ENCODE measurements around the gene CEP164.

Gene CEP164

DNA sequence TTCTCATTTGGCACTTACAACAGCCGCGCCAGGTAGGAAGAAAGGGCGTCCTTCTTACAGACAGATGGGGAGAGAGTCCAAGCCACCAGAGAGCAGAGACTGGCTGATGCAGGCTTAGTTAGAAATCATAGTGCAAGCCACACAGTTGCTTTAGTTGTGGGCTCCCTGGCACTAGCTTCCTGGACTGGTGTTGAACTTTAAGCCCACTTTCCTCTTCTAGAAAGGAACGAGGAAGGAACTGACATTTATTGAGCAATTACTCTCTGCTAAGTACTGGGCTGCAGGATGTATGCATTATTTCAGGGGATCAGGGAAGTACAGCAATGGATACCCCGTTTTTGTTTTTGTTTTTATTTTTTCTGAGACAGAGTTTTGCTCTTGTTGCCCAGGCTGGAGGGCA lies 14.6 kb upstream of the CEP164 start (continued):
- TF ChIP-seq, protein P1, sequence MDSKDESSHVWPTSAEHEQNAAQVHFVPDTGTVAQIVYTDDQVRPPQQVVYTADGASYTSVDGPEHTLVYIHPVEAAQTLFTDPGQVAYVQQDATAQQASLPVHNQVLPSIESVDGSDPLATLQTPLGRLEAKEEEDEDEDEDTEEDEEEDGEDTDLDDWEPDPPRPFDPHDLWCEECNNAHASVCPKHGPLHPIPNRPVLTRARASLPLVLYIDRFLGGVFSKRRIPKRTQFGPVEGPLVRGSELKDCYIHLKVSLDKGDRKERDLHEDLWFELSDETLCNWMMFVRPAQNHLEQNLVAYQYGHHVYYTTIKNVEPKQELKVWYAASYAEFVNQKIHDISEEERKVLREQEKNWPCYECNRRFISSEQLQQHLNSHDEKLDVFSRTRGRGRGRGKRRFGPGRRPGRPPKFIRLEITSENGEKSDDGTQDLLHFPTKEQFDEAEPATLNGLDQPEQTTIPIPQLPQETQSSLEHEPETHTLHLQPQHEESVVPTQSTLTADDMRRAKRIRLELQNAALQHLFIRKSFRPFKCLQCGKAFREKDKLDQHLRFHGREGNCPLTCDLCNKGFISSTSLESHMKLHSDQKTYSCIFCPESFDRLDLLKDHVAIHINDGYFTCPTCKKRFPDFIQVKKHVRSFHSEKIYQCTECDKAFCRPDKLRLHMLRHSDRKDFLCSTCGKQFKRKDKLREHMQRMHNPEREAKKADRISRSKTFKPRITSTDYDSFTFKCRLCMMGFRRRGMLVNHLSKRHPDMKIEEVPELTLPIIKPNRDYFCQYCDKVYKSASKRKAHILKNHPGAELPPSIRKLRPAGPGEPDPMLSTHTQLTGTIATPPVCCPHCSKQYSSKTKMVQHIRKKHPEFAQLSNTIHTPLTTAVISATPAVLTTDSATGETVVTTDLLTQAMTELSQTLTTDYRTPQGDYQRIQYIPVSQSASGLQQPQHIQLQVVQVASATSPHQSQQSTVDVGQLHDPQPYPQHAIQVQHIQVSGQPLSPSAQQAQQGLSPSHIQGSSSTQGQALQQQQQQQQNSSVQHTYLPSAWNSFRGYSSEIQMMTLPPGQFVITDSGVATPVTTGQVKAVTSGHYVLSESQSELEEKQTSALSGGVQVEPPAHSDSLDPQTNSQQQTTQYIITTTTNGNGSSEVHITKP (tag by site-specific recombination; IDR thresholded peaks at IDR 0.05): no peak
- no peak for TF ChIP-seq ZXDB (tag by site-specific recombination; IDR thresholded peaks at IDR 0.05)

DNA sequence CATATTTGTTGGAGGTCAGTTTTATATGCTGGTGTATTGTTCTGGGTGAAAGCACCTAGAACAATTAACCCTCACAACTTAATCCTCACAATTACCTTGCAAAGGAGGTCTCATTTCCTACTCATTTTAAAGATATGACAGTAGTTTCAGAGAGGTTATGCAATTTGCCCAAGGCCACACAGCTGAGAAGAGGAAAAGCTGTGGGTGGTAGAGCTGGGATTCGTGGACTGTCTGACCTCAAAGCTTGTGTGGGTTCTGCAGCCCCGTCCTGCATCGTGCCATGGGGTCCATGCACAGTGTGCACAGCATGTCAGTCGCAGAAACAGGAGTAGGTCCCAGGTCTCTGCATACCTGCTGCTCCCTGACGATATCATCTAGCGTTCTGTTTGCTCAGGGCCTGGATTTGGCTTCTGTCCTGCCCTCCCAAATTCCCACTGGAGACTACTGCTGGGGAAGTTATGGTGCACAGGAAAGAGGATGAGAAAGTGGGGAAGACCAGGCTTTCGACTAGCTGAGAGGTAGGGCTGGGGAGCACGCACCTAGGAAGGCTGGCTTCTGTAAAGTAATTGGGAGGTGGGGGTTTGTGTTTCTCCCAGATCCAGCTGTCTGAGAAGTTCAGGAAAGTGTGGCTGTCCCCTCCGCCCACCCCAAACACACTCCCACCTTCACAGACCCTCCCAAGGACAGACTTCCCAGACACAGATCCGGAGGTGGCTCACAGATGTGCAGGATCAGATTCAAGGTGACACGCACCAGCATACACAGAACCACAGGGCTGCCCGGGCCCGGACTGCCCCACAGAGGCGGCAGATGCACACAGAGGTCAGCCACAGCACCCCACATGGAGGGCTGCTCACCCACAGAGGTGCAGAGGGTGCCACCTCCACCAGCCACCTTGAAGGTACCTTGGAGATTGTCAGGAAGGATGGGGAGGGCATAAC lies 13.6 kb upstream of the CEP164 start:
- ChIA-PET POLR2A (interaction anchor here (0.7 to 2.7 kb wide), 3 partner anchors 11 to 199 kb away, joined by 3 to 19 read pairs (median 4); partner anchors contain the start of gene CEP164), CTCF (no interaction called here)
- H3K9me3 ChIP-seq (ENCODE audit: control insufficient read depth, insufficient read depth, low read depth, low read length): no peaks in the 10 kb centered on the region
- H3K4me3 ChIP-seq (ENCODE audit: low read depth, low read length): peak overlapping the region; percentile 82; the same call in 1 of the 2 replicates
- no peak overlapping the region for H3K27ac ChIP-seq (ENCODE audit: extremely low read depth, low read depth, low read length)
- peaks cover 0 to 8% of the 10 kb centered on the region in 2 experiments; a peak in 1 of 3 replicates for H3K36me3 ChIP-seq (ENCODE audit: control insufficient read depth in 2 of 2, insufficient read depth in 1 of 2, low read length in 2 of 2)
- peaks cover 8% of the 10 kb centered on the region; the same call in 1 of the 2 replicates for H3K4me1 ChIP-seq (ENCODE audit: control insufficient read depth, insufficient read depth, low read length)
- TF ChIP-seq, protein P2, sequence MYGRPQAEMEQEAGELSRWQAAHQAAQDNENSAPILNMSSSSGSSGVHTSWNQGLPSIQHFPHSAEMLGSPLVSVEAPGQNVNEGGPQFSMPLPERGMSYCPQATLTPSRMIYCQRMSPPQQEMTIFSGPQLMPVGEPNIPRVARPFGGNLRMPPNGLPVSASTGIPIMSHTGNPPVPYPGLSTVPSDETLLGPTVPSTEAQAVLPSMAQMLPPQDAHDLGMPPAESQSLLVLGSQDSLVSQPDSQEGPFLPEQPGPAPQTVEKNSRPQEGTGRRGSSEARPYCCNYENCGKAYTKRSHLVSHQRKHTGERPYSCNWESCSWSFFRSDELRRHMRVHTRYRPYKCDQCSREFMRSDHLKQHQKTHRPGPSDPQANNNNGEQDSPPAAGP (tag by site-specific recombination; IDR thresholded peaks at IDR 0.05): no peak
- TF ChIP-seq IKZF3 (tag by site-specific recombination; IDR thresholded peaks at IDR 0.05) (no peak), EGR2 (tag by site-specific recombination; IDR thresholded peaks at IDR 0.05; ENCODE audit: low read depth) (peak; percentile 52; the same call in 1 of the 2 replicates), ZBTB17 (tag by site-specific recombination; IDR thresholded peaks at IDR 0.05) (no peak), GLIS2 (tag by site-specific recombination; IDR thresholded peaks at IDR 0.05) (no peak), PBX3 (CRISPR knock-in tag; IDR thresholded peaks at IDR 0.05) (no peak), ZNF707 (tag by site-specific recombination; IDR thresholded peaks at IDR 0.05) (no peak), ZSCAN23 (tag by site-specific recombination; IDR thresholded peaks at IDR 0.05) (no peak), ZIC2 (tag by site-specific recombination; IDR thresholded peaks at IDR 0.05) (no peak), RBAK (tag by site-specific recombination; IDR thresholded peaks at IDR 0.05) (no peak), ZFHX2 (tag by site-specific recombination; conservative IDR thresholded peaks at IDR 0.05) (peak; percentile 74), ZNF621 (tag by site-specific recombination; IDR thresholded peaks at IDR 0.05) (no peak), ZNF768 (tag by site-specific recombination; IDR thresholded peaks at IDR 0.05) (0 out of 2 replicates have a peak, but pooled peaks have one; percentile 36)

GRCh38 chr11:117314840-117315239 lies 12.8 kb upstream of the CEP164 start:
- ChIA-PET POLR2A (interaction anchor here (0.7 to 2.7 kb wide), 4 partner anchors 12 to 198 kb away, joined by 3 to 19 read pairs (median 5); partner anchors contain the start of genes CEP164, PCSK7 and RNF214), CTCF (interaction anchor here (1.2 to 1.4 kb wide), 2 partner anchors 29 to 90 kb away, joined by 3 to 8 read pairs; no protein-coding TSS in a partner anchor)
- peak overlapping the region; percentile 82 for H3K4me3 ChIP-seq (ENCODE audit: low read depth, low read length)
- TF ChIP-seq OVOL3 (tag by site-specific recombination; IDR thresholded peaks at IDR 0.05) (no peak), IKZF3 (tag by site-specific recombination; IDR thresholded peaks at IDR 0.05) (0 out of 2 replicates have a peak, but pooled peaks have one; percentile 16), ZNF692 (tag by site-specific recombination; IDR thresholded peaks at IDR 0.05) (no peak), SCRT1 (tag by site-specific recombination; IDR thresholded peaks at IDR 0.05; ENCODE audit: borderline replicate concordance) (no peak)
- TF ChIP-seq, protein P3, sequence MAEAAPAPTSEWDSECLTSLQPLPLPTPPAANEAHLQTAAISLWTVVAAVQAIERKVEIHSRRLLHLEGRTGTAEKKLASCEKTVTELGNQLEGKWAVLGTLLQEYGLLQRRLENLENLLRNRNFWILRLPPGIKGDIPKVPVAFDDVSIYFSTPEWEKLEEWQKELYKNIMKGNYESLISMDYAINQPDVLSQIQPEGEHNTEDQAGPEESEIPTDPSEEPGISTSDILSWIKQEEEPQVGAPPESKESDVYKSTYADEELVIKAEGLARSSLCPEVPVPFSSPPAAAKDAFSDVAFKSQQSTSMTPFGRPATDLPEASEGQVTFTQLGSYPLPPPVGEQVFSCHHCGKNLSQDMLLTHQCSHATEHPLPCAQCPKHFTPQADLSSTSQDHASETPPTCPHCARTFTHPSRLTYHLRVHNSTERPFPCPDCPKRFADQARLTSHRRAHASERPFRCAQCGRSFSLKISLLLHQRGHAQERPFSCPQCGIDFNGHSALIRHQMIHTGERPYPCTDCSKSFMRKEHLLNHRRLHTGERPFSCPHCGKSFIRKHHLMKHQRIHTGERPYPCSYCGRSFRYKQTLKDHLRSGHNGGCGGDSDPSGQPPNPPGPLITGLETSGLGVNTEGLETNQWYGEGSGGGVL (tag by site-specific recombination; IDR thresholded peaks at IDR 0.05): no peak
- TF ChIP-seq, protein P4, sequence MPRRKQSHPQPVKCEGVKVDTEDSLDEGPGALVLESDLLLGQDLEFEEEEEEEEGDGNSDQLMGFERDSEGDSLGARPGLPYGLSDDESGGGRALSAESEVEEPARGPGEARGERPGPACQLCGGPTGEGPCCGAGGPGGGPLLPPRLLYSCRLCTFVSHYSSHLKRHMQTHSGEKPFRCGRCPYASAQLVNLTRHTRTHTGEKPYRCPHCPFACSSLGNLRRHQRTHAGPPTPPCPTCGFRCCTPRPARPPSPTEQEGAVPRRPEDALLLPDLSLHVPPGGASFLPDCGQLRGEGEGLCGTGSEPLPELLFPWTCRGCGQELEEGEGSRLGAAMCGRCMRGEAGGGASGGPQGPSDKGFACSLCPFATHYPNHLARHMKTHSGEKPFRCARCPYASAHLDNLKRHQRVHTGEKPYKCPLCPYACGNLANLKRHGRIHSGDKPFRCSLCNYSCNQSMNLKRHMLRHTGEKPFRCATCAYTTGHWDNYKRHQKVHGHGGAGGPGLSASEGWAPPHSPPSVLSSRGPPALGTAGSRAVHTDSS (tag by site-specific recombination; IDR thresholded peaks at IDR 0.05): no peak

More at GRCh38 chr11:117314840-117315239, 12.8 kb upstream of the CEP164 start:
- Histone ChIP-seq H3K27ac (ENCODE audit: extremely low read depth, low read depth, low read length) (no peak overlapping the region), H3K4me1 (ENCODE audit: control insufficient read depth, insufficient read depth, low read length) (peaks cover 8% of the 10 kb centered on the region; the same call in 1 of the 2 replicates), H3K9me3 (ENCODE audit: control insufficient read depth, insufficient read depth, low read depth, low read length) (no peaks in the 10 kb centered on the region), H3K36me3 (ENCODE audit: control insufficient read depth in 2 of 2, insufficient read depth in 1 of 2, low read length in 2 of 2) (peaks cover 0 to 8% of the 10 kb centered on the region in 2 experiments; a peak in 1 of 3 replicates)

Data from HEK293 (cell line).